Omental fat pad (tissue), 4 donors: ENCODE measurements around the gene ATRIP. TPM values are rescaled to one million over a fixed set of nuclear protein-coding genes. Genes with fewer than 3 reads are reported as not detected.
"Not testable (repeated sequence)": the region's sequence is repeated elsewhere in the genome, so short reads cannot be mapped to it uniquely, and the experiment has no call there.

Experiments used
- ATAC-seq: fragments of 150-250 bp; one replicate; pipeline ENCODE4 v1.9.1; 2016; ENCODE audit warnings: mild to moderate bottlenecking, moderate library complexity; ENCODE audit not compliant: low FRiP score
- DNase-seq: peaks from one replicate; pipeline ENCODE4 v3.0.0-alpha.2; 2019; ENCODE audit warnings: low spot score
- CTCF ChIP-seq, 3 donors: fragments of 450-650 bp; IDR thresholded peaks; one replicate each; pipeline ENCODE4 v1.5.1; 2016 to 2017; ENCODE audit warnings: antibody characterized with exemption in 3 of 3, mild to moderate bottlenecking in 3 of 3, moderate library complexity in 2 of 3
- total RNA-seq, 4 donors: library from RNA; depleted of rRNA; stranded (reverse); fragments of >200 nt; gene quantifications; one replicate each; pipeline ENCODE4 v1.1.0, GENCODE V29; 2016

Gene ATRIP
- total RNA-seq, 4 donors from 2014 or later = 4.0 to 6.5 (median 5.5) TPM

- TF ChIP-seq CTCF (IDR thresholded peaks at IDR 0.05) = no peak
- ATAC-seq = no peak
Measured at GRCh38 chr3:48477959-48478520, 31.5 kb downstream of the ATRIP start.

GRCh38 chr3:48478626-48479555 is 32.4 kb downstream of the ATRIP start:
- DNase-seq (no peak), ATAC-seq (no peak)
- TF ChIP-seq CTCF (IDR thresholded peaks at IDR 0.05) = no peak

More at GRCh38 chr3:48477959-48478520, 31.5 kb downstream of the ATRIP start:
- no peak for DNase-seq

- DNase-seq, ATAC-seq: not testable (repeated sequence)
Measured at GRCh38 chr3:48480891-48481290, 34.4 kb downstream of the ATRIP start.

GRCh38 chr3:48482822-48483221 is 36.3 kb downstream of the ATRIP start:
- DNase-seq, ATAC-seq: not testable (repeated sequence)

- no peak for TF ChIP-seq CTCF (IDR thresholded peaks at IDR 0.05)
- DNase-seq = no peak
- no peak for ATAC-seq
Measured at GRCh38 chr3:48486952-48487351, 40.4 kb downstream of the ATRIP start.

- ATAC-seq (no peak), DNase-seq (no peak)
- TF ChIP-seq CTCF (IDR thresholded peaks at IDR 0.05) = no peak
Measured at GRCh38 chr3:48492461-48493202, 46.1 kb downstream of the ATRIP start.

- TF ChIP-seq CTCF (IDR thresholded peaks at IDR 0.05) = no peak
- no peak for ATAC-seq
- DNase-seq = no peak
Measured at GRCh38 chr3:48493203-48493501, 46.6 kb downstream of the ATRIP start.
